Prostate gland (tissue), 2 donors: ENCODE measurements around the gene LGMN. TPM values are rescaled to one million over a fixed set of nuclear protein-coding genes. Genes with fewer than 3 reads are reported as not detected.

Source experiments
- DNase-seq: peaks from one replicate; pipeline ENCODE4 v3.0.0-alpha.2; 2019; ENCODE audit warnings: low spot score
- H3K27ac ChIP-seq, 2 donors: fragments of 200-600 bp; sonication (generic); 2 replicates each; pipeline ENCODE4 v1.5.1; 2017 to 2019
- H3K27me3 ChIP-seq: fragments of 200-600 bp; sonication (generic); replicated peaks from 2 replicates; pipeline ENCODE4 v1.5.1; 2019; ENCODE audit not compliant: insufficient read depth
- H3K36me3 ChIP-seq, 2 donors: fragments of 200-600 bp; sonication (generic); 1 replicate in 1 of 2; 2 replicates in 1 of 2; pipeline versions ENCODE4 v1.5.1 to v1.8.1; 2017 to 2019
- H3K4me1 ChIP-seq: fragments of 200-600 bp; sonication (generic); replicated peaks from 2 replicates; pipeline ENCODE4 v1.5.1; 2019
- H3K4me3 ChIP-seq, 2 donors: fragments of 200-600 bp; sonication (generic); 2 replicates each; pipeline ENCODE4 v1.5.1; 2017 to 2019
- H3K9me3 ChIP-seq: fragments of 200-600 bp; sonication (generic); 2 replicates; pipeline ENCODE4 v1.5.1; 2017
- POLR2A ChIP-seq: fragments of 450-650 bp; IDR thresholded peaks from one replicate; pipeline ENCODE4 v1.6.1; 2016; ENCODE audit warnings: antibody characterized with exemption, mild to moderate bottlenecking
- POLR2AphosphoS5 ChIP-seq: sonication (generic); formaldehyde crosslinking; IDR thresholded peaks from one replicate; pipeline ENCODE4 v1.6.1; 2017; ENCODE audit warnings: antibody characterized with exemption
- WGBS: methylation state at CpG from one replicate; pipeline ENCODE4 v1.1.5; 2018; 5-methylcytosine and 5-hydroxymethylcytosine counted together
- intact Hi-C: fragments of 100-400 bp; cut with DNase I; formaldehyde crosslinking; loops from one replicate; pipeline ENCODE4 v1.14.2; 2022
- total RNA-seq, 2 donors: library from RNA; depleted of rRNA; stranded (reverse); fragments of >200 nt; gene quantifications; one replicate each; pipeline ENCODE4 v1.1.0, GENCODE V29; 2016
- TF ChIP-seq, protein P1 (sequence below), 4 experiments: fragments of 200-600 bp in 2 of 4; fragments of 450-650 bp in 2 of 4; sonication (generic) in 2 of 4; IDR thresholded peaks; 1 replicate in 3 of 4; 2 replicates in 1 of 4; pipeline ENCODE4 v1.5.1; 2016 to 2019; ENCODE audit warnings: antibody characterized with exemption in 4 of 4, mild to moderate bottlenecking in 2 of 4, moderate library complexity in 2 of 4

LGMN gene
- total RNA-seq, 2 donors from 2014 or later = 88.3 to 155 TPM

DNA sequence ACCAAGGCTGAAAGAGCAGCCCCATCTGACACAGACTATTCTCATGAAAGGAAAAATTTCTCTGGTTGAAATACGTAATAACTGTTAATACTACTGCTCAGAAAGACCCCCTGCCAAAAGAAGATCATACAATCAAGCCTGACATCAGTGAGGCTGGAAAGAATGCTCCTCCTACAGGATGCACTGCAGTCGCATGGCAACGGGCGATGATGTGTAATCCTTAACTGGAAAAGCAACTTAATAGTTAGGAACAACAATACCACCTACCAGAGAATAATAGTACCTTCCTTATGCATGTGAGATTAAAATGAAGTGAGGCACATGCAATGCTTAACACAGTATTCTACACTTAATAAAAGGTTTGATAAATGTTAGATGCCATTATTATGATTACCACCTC is 44.5 kb upstream of the LGMN start:
- H3K4me3 ChIP-seq = no peak overlapping the region
- no peaks in the 10 kb centered on the region for H3K9me3 ChIP-seq
- peak overlapping the region in 1 of 2 donors; percentile 81 for H3K27ac ChIP-seq
- TF ChIP-seq POLR2AphosphoS5 = no peak
- no peak for TF ChIP-seq POLR2A
- TF ChIP-seq, protein P1, sequence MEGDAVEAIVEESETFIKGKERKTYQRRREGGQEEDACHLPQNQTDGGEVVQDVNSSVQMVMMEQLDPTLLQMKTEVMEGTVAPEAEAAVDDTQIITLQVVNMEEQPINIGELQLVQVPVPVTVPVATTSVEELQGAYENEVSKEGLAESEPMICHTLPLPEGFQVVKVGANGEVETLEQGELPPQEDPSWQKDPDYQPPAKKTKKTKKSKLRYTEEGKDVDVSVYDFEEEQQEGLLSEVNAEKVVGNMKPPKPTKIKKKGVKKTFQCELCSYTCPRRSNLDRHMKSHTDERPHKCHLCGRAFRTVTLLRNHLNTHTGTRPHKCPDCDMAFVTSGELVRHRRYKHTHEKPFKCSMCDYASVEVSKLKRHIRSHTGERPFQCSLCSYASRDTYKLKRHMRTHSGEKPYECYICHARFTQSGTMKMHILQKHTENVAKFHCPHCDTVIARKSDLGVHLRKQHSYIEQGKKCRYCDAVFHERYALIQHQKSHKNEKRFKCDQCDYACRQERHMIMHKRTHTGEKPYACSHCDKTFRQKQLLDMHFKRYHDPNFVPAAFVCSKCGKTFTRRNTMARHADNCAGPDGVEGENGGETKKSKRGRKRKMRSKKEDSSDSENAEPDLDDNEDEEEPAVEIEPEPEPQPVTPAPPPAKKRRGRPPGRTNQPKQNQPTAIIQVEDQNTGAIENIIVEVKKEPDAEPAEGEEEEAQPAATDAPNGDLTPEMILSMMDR (IDR thresholded peaks at IDR 0.05) = no peak
- no peaks in the 10 kb centered on the region for H3K27me3 ChIP-seq
- intact Hi-C loops = loop anchor here (5.0 kb wide), 1 partner anchor 46 kb away; the partner anchor contains the start of gene LGMN
- WGBS = 62% methylated on average over 4 of the region's 4 CpGs
- DNase-seq = no peak
- no peaks in the 10 kb centered on the region for H3K4me1 ChIP-seq
- H3K36me3 ChIP-seq = no peaks in the 10 kb centered on the region

DNA sequence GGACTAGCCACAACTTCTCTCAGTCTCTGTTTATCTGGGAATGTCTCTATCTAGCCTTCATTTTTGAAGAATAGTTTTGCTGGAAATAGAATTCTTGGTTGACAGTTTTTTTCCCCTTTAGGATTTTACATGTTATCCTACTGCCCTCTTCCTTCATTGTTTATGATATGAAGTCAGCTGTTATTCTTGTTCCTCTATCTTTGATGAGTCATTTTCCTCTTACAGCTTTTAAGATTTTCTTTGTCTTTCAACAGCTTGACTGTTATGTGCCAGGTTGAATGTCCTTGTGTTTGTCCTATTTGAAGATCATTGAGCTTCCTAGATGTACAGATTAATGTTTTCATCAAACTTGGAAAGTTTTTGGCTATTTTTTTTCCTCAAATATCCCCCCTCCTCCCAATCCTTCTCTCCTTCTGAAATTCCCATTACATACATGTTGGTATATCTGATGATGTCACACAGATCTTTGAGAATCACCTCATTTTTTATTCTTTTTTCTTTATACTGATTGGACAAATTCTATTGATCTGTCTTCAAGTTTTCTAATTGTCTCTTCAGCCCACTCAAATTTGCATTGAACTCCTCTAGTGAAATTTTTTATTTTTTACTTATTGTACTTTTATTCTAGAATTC is 41.1 kb upstream of the LGMN start:
- H3K9me3 ChIP-seq = no peaks in the 10 kb centered on the region
- H3K27me3 ChIP-seq = no peaks in the 10 kb centered on the region
- no peak overlapping the region for H3K4me3 ChIP-seq
- no peak overlapping the region for H3K27ac ChIP-seq
- intact Hi-C loops = loop anchor here (5.0 to 10.0 kb wide), 2 partner anchors 42 to 665 kb away; partner anchors contain the start of genes CPSF2, LGMN and NDUFB1
- H3K36me3 ChIP-seq = no peaks in the 10 kb centered on the region
- DNase-seq = no peak
- no peaks in the 10 kb centered on the region for H3K4me1 ChIP-seq
- TF ChIP-seq, protein P1 (IDR thresholded peaks at IDR 0.05) = no peak
- TF ChIP-seq POLR2A = no peak
- no peak for TF ChIP-seq POLR2AphosphoS5

DNA sequence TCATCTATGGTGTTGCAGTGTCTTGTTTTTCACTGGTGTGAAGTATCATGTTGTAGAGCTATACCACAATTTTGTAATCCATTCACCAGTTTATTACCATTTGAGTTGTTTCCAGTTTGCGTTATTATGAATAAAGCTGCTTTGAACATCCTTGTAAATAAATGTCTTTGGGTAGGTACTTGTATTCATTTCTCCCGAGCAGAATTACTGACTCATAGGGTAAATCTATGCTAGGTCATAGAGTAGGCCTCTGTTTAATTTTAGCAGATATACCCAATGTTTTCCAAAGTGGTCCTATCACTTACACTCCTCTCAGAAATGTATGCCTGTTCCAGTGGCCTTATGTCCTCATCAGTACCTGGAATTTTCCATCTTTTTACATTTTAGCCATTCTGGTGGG is 39.1 kb upstream of the LGMN start:
- WGBS = 87% methylated on average over 2 of the region's 2 CpGs
- no peak for DNase-seq
- H3K9me3 ChIP-seq = no peaks in the 10 kb centered on the region
- no peaks in the 10 kb centered on the region for H3K27me3 ChIP-seq
- H3K4me3 ChIP-seq = no peak overlapping the region
- TF ChIP-seq POLR2A (no peak), POLR2AphosphoS5 (no peak)
- TF ChIP-seq, protein P1 (IDR thresholded peaks at IDR 0.05) = no peak
- no peaks in the 10 kb centered on the region for H3K36me3 ChIP-seq
- no peak overlapping the region for H3K27ac ChIP-seq
- no peaks in the 10 kb centered on the region for H3K4me1 ChIP-seq
- intact Hi-C loops = loop anchor here (10.0 kb wide), 1 partner anchor 663 kb away; the partner anchor contains the start of genes CPSF2 and NDUFB1

DNA sequence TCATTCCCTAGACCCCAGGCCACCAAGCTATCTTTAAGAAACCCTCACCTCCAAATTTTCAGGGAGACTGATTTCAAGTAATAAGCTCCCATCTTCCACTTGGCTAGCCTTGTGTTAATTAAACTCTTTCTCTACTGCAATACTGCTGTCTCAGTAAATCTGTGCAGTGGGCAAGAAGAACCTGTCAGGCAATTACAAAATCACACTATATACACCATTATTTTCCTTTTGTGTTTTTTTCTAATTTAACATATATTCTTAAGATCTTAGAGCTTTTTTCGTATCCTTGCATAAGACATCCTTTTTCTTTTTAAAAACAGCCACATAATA is 38.0 kb upstream of the LGMN start:
- intact Hi-C loops = loop anchor here (10.0 kb wide), 1 partner anchor 662 kb away; the partner anchor contains the start of genes CPSF2 and NDUFB1
- H3K4me1 ChIP-seq = no peaks in the 10 kb centered on the region
- TF ChIP-seq POLR2A (no peak), POLR2AphosphoS5 (no peak)
- TF ChIP-seq, protein P1 (IDR thresholded peaks at IDR 0.05) = no peak
- no peak for DNase-seq
- no peaks in the 10 kb centered on the region for H3K27me3 ChIP-seq
- 93% methylated on average over 1 of the region's 1 CpG for WGBS
- H3K9me3 ChIP-seq = no peaks in the 10 kb centered on the region
- H3K4me3 ChIP-seq = no peak overlapping the region
- H3K36me3 ChIP-seq = no peaks in the 10 kb centered on the region
- H3K27ac ChIP-seq = no peak overlapping the region
